Omental fat pad (tissue), 4 donors: Measurements from ENCODE around the gene DNHD1. TPM values are rescaled to one million over a fixed set of nuclear protein-coding genes. Genes with fewer than 3 reads are reported as not detected.

Experiments used
- ATAC-seq: fragments of 150-250 bp; one replicate; pipeline ENCODE4 v1.9.1; 2016; ENCODE audit warnings: mild to moderate bottlenecking, moderate library complexity; ENCODE audit not compliant: low FRiP score
- DNase-seq: peaks from one replicate; pipeline ENCODE4 v3.0.0-alpha.2; 2019; ENCODE audit warnings: low spot score
- total RNA-seq, 4 donors: library from RNA; depleted of rRNA; stranded (reverse); fragments of >200 nt; gene quantifications; one replicate each; pipeline ENCODE4 v1.1.0, GENCODE V29; 2016
- TF ChIP-seq, protein P1 (sequence below), 3 donors: fragments of 450-650 bp; IDR thresholded peaks; one replicate each; pipeline ENCODE4 v1.5.1; 2016 to 2017; ENCODE audit warnings: antibody characterized with exemption in 3 of 3, mild to moderate bottlenecking in 3 of 3, moderate library complexity in 2 of 3

Gene DNHD1
- total RNA-seq, 4 donors from 2014 or later, result 11.7 to 20.5 (median 16.6) TPM

DNA sequence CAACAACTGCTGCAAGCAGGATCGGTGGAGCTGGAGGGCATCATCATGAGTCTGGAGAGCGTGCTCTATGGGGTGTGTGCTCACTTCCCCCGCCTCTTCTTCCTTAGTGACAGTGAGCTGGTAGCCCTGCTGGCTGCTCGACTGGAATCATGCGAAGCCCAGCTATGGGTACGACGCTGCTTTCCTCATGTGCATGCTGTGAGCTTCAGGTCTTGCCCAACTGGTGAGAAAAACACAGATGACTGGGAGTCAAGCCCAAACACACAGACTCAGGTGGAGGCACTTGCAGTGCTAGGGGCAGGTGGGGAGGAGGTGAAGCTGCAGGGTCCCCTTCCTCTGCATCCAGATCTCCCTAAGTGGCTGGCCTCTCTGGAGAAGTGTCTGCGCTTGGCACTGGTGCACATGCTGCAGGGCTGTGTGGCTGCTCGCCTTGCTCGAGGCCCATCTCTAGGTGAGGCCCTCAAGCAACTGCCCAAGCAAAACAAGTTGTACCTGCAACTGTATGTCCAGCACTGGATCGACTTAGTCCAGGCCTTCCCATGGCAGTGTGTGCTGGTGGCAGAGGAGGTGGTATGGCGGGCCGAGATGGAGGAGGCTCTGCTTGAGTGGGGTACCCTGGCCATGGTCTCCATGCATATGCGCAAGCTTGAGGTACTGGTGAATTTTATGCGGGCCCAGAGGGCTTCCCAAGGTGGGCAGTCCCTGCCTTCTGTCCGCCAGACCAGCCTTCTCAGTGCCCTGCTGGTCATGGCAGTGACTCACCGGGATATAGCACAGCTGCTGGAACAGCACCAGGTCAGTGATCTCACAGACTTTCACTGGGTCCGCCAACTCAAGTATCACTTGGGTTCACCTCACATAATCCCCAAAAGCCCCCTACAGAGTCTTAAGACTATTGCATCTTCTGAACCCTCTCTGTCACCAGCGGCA, 48.1 kb downstream of the DNHD1 start:
- DNase-seq, result no peak
- ATAC-seq, result peak; percentile 26
- TF ChIP-seq, protein P1, sequence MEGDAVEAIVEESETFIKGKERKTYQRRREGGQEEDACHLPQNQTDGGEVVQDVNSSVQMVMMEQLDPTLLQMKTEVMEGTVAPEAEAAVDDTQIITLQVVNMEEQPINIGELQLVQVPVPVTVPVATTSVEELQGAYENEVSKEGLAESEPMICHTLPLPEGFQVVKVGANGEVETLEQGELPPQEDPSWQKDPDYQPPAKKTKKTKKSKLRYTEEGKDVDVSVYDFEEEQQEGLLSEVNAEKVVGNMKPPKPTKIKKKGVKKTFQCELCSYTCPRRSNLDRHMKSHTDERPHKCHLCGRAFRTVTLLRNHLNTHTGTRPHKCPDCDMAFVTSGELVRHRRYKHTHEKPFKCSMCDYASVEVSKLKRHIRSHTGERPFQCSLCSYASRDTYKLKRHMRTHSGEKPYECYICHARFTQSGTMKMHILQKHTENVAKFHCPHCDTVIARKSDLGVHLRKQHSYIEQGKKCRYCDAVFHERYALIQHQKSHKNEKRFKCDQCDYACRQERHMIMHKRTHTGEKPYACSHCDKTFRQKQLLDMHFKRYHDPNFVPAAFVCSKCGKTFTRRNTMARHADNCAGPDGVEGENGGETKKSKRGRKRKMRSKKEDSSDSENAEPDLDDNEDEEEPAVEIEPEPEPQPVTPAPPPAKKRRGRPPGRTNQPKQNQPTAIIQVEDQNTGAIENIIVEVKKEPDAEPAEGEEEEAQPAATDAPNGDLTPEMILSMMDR (IDR thresholded peaks at IDR 0.05), result no peak

DNA sequence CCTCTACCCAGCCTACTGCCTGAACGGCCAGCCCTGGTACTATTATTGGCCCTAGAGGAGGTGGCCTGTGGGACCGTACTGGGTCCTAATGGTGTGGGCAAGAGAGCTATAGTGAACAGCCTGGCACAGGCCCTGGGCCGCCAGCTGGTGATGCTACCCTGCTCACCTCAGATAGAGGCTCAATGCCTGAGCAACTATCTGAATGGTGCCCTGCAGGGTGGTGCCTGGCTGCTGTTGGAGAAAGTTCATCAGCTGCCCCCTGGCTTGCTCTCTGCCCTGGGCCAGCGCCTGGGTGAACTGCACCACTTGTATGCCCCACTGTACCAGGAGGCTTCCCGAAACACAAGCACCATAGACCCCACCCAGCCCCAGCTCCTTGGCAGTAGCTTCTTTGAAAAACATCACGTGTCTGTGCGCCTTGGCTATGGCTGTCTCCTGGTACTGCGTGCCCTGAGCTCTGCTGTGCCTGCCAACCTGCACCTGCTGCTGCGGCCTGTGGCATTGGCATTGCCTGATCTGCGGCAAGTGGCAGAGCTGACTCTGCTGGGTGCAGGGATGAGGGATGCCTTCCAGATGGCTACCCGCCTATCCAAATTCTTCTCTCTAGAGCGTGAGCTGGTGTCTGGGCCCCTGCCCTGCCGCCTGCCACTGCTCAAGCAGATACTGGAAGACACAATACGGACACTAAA, 49.0 kb downstream of the DNHD1 start:
- peak; percentile 26 for ATAC-seq
- DNase-seq, result no peak

DNA sequence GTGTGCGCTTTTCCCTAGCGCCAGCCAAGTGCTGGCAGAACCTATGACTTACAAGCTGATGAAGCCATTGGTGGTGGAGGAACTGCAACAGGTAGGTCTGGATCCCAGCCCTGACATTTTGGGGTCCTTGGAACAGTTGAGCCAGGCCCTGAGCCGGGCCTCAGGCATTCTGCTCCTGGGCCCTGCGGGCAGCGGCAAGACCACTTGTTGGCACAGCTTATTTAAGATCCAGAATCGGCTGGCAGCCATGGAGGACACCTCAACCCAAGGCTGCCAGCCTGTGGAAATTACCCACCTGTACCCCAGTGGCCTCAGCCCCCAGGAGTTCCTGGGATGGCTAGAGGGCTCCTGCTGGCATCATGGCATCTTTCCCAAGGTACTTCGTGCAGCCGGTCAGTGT, 49.7 kb downstream of the DNHD1 start:
- TF ChIP-seq, protein P1 (IDR thresholded peaks at IDR 0.05), result no peak
- DNase-seq (no peak), ATAC-seq (no peak)

More for the DNA sequence above, 49.0 kb downstream of the DNHD1 start:
- TF ChIP-seq, protein P1 (IDR thresholded peaks at IDR 0.05), result no peak

DNA sequence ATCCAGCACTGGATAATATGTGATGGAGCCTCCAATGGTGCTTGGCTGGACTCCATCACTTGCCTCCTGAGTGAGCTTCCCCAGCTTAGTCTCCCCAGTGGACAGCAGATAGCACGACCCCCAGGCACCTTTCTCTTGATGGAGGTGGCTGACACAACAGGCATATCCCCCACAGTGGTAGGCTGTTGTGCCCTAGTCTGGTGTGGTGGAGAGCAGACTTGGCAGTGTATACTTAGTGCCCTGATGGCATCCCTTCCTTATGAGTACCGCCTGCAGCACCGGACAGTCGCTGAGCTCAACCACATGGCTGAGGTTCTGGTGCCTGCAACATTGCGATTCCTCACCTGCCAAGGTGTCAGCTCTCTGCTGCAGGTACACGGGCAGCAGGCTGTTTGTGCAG, 50.1 kb downstream of the DNHD1 start:
- TF ChIP-seq, protein P1 (IDR thresholded peaks at IDR 0.05), result no peak
- ATAC-seq, result no peak
- DNase-seq, result no peak

DNA sequence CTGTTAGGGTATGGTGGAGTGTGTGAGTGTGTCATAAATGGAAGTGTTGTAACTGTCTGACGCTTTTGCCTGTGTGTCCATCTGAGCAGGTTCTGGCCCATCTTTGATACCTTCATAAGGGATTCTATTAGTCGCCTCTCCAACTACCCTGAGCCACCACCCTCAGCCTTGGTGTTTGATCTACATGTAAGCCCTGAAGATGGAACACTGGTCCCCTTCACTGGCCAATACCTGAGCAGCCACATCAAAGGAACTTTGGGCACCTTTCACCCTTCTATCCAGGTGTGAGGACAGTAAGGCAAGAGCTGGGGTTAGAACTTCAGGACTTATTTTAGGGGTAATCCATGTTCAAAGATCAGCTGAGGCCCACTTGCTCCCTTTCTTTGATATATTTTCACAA, 51.0 kb downstream of the DNHD1 start:
- no peak for DNase-seq
- TF ChIP-seq, protein P1 (IDR thresholded peaks at IDR 0.05), result no peak
- ATAC-seq, result no peak

DNA sequence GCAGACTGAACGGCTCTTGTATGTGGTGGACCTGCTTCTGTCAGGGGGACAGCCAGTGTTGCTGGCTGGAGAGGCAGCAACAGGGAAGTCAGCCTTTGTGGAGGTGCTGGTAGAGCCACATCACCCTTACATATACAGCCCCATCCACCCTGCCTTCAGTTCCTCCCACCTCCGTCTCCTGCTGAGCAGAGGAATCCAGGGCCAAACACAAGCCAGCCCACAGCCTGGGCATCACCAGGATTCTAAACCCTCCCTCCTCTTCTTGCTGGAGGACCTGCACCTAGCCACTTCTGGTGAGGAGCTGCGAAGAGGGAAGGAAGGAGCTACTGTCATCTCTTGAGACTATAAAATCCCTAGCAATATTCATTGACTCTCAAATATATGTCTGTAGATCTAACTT, 51.6 kb downstream of the DNHD1 start:
- DNase-seq (no peak), ATAC-seq (no peak)
- TF ChIP-seq, protein P1 (IDR thresholded peaks at IDR 0.05), result no peak
